Adrenal gland (tissue), 5 donors: ENCODE measurements around the gene ZBTB8B.
"Not testable (repeated sequence)": the region's sequence is repeated elsewhere in the genome, so short reads cannot be mapped to it uniquely, and the experiment has no call there.

ENCODE experiments used
- CTCF ChIP-seq, 6 experiments: fragments of 450-650 bp in 4 of 6; fragments of 200-600 bp in 2 of 6; sonication (generic) in 1 of 6; IDR thresholded peaks; 1 replicate in 5 of 6; 2 replicates in 1 of 6; pipeline versions ENCODE4 v1.5.1 to v1.8.0; 2016 to 2021; ENCODE audit warnings: antibody characterized with exemption in 6 of 6, mild to moderate bottlenecking in 2 of 6, moderate library complexity in 1 of 6
- POLR2A ChIP-seq, 2 donors: fragments of 450-650 bp; IDR thresholded peaks; one replicate each; pipeline ENCODE4 v1.6.1; 2017; ENCODE audit warnings: antibody characterized with exemption in 2 of 2, mild to moderate bottlenecking in 2 of 2, moderate library complexity in 1 of 2
- donor health status: DM: no; HTN: no; CAD: no.

GRCh38 chr1:32481788-32482187, 16.9 kb downstream of the ZBTB8B start:
- TF ChIP-seq CTCF, POLR2A (IDR thresholded peaks at IDR 0.05): not testable (repeated sequence)
